Omental fat pad (tissue), 4 donors: Measurements from ENCODE around the gene NWD2. TPM values are rescaled to one million over a fixed set of nuclear protein-coding genes. Genes with fewer than 3 reads are reported as not detected.

Experiments
- ATAC-seq: fragments of 150-250 bp; one replicate; pipeline ENCODE4 v1.9.1; 2016; ENCODE audit warnings: mild to moderate bottlenecking, moderate library complexity; ENCODE audit not compliant: low FRiP score
- DNase-seq: peaks from one replicate; pipeline ENCODE4 v3.0.0-alpha.2; 2019; ENCODE audit warnings: low spot score
- total RNA-seq, 4 donors: library from RNA; depleted of rRNA; stranded (reverse); fragments of >200 nt; gene quantifications; one replicate each; pipeline ENCODE4 v1.1.0, GENCODE V29; 2016
- TF ChIP-seq, protein P1 (sequence below), 3 donors: fragments of 450-650 bp; IDR thresholded peaks; one replicate each; pipeline ENCODE4 v1.5.1; 2016 to 2017; ENCODE audit warnings: antibody characterized with exemption in 3 of 3, mild to moderate bottlenecking in 3 of 3, moderate library complexity in 2 of 3

NWD2 gene
- total RNA-seq, 4 donors from 2014 or later: 2.0 to 21.2 (median 11.4) TPM

DNA sequence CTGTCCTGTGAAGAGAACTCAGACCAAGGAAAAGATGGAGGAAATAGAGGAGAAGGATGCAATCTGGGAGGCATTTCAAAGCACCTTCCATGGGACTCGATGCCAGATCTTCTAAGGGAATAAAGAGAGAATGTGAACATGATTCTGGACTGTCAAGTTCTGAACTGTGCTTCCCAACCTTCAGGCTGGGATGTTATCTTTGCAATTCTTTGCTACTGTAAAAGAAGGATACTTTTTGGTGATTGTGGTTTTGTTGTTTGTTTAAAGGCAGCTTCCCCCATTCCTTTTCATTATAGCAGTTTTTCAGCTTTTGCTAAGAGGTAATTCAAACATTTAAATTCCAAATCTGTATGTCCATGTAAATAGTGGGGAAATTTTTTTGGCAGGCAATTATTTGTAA, 217.3 kb downstream of the NWD2 start:
- no peak for ATAC-seq
- TF ChIP-seq, protein P1, sequence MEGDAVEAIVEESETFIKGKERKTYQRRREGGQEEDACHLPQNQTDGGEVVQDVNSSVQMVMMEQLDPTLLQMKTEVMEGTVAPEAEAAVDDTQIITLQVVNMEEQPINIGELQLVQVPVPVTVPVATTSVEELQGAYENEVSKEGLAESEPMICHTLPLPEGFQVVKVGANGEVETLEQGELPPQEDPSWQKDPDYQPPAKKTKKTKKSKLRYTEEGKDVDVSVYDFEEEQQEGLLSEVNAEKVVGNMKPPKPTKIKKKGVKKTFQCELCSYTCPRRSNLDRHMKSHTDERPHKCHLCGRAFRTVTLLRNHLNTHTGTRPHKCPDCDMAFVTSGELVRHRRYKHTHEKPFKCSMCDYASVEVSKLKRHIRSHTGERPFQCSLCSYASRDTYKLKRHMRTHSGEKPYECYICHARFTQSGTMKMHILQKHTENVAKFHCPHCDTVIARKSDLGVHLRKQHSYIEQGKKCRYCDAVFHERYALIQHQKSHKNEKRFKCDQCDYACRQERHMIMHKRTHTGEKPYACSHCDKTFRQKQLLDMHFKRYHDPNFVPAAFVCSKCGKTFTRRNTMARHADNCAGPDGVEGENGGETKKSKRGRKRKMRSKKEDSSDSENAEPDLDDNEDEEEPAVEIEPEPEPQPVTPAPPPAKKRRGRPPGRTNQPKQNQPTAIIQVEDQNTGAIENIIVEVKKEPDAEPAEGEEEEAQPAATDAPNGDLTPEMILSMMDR (IDR thresholded peaks at IDR 0.05): no peak

DNA sequence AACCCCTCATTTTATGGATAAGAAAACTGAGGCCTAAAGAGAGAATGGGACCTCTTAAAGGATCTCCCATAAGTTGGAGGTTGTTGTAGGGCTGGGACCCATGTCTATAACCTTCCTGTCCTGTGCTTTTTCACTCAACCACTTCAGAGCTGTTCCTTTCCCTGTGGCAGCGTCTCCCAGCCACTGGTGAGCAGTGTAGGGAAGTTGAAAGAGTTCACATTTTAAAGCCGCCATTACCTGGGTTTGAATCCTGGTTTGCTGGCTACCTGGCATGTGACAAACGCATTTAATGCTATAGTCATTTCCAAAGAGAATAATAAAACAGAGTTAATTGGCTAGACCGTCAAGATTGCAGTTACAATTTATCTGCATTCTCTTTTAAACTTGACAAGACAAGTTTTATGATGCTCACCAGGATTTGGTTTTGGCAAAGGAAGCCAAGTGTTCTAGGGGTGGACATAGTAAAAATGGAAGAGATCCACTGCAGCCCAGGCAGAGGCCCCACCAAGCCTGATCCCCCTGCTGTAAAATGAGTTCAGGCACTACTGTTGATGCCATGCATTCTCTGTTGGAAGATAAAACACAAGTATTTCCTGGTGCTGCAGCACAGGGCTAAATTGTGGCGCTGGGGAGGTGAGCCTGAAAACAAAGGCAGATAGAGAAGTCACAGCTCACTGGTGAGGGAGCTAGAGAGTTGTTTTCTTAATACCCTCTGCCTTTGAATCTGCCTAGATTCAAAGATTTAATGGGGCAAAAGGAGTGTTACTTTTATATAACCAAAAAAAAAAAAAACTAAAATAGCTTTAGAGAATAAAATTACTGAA, 218.7 kb downstream of the NWD2 start:
- TF ChIP-seq, protein P1 (IDR thresholded peaks at IDR 0.05): no peak
- no peak for ATAC-seq
- no peak for DNase-seq

More for the DNA sequence above, 217.3 kb downstream of the NWD2 start:
- no peak for DNase-seq

DNA sequence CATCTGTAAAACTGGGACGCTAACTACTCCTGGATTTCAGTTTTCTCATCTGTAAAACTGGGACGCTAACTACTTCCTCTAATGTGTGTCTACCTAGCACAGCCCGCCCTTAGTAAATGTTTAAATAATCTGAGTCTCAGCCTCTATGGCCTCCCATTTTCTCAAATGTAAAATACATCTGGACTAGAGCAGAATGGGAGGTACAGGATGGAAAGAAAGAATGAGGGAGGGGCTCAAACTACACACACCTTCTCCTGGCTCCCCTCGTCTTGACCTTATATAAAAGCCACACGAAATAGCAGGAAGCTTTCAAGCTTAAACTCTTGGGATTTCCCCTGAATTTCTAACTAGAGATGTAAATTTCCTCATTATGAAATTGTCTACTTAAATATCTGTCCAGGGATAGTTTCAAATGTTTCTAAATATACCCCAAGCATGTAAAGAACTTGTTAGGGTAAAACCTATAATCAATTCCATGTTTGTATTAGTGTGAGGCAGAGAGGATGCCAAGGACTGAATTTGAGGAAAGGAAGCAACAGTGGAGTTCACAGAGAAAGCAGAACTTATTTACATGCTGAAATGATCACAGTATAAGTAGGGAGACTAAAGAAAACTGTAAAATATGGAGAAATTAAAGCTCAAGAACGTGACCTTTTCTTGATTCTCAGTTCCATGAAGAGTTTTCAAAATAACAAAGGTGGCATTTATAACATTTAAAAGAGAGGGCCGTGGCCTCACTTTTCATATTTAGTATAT, 220.0 kb downstream of the NWD2 start:
- ATAC-seq (no peak), DNase-seq (no peak)
- TF ChIP-seq, protein P1 (IDR thresholded peaks at IDR 0.05): no peak

DNA sequence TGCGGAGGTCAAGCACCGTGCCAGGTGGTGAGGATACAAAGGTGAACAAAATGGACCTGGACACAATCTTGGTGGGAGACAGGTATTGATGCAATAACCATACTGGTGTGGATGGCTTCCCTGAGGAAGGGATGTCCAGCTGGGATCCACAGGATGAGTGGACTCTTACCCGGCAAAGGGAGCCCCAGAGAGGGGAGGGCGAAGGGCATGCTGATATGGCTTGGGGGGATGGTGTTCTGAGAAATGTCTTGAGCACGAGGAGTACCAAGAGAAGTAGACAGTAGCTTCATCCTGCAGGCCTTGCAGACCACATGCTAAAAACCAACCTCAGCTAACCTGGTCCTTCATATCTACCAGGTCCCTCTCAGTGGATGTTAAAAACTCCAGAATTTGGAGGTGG, 220.8 kb downstream of the NWD2 start:
- TF ChIP-seq, protein P1 (IDR thresholded peaks at IDR 0.05): no peak
- DNase-seq: no peak
- no peak for ATAC-seq

DNA sequence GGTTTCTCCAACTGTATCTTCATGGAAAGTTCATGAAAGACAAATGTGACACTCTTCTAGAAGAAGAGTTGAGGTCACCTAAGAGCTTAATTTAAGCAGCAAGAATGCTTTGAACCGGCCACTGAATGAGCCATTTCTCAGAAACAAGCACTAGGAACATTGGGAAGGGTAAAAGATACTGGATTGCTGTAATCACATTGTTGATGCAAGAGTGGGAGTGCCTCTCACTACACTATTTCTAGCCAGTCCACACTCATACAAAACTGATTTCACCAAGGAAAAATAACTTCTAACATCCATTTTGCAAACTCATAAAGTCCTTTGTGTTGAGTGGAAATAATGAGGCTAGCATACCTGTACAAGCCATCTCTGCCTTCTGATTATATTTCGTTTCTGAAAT, 221.3 kb downstream of the NWD2 start:
- no peak for DNase-seq
- TF ChIP-seq, protein P1 (IDR thresholded peaks at IDR 0.05): no peak
- ATAC-seq: no peak

DNA sequence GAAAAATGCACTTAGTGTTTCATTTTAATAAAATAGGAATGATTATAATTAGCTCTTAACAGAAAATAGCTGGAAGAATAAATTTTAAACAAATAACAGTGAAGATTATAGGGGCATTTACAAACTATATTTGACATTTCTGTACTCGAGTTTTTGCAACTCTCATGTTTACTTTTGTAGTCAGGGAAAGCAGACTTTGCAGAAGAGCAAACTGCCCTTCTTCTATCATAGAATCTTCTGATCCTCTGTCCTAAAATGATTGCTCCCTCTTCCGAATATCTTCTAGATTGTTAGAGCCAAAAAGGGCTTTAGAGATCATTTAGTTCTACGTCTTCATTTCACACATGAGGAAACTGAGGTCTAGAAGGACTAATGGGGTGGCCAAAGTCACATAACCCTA, 222.7 kb downstream of the NWD2 start:
- TF ChIP-seq, protein P1 (IDR thresholded peaks at IDR 0.05): no peak
- DNase-seq: no peak
- no peak for ATAC-seq
